K562 (cell line): ENCODE data around the gene PYM1. TPM values are rescaled to one million over a fixed set of nuclear protein-coding genes. Genes with fewer than 3 reads are reported as not detected.

Experiments
- ELF4 ChIP-seq: fragments of 450-650 bp; formaldehyde crosslinking; IDR thresholded peaks from 2 replicates; pipeline ENCODE4 v1.4.0; 2022; ENCODE audit warnings: missing genetic modification characterization
- MTA2 ChIP-seq: fragments of 450-650 bp; IDR thresholded peaks from 2 replicates; pipeline ENCODE4 v1.6.1; 2016; ENCODE audit warnings: low read depth
- NFATC3 ChIP-seq: fragments of 450-650 bp; IDR thresholded peaks from 2 replicates; pipeline ENCODE4 v1.6.1; 2017; ENCODE audit warnings: mild to moderate bottlenecking
- NFXL1 ChIP-seq: fragments of 450-650 bp; formaldehyde crosslinking; IDR thresholded peaks from 2 replicates; pipeline ENCODE4 v1.4.0; 2021; ENCODE audit warnings: mild to moderate bottlenecking
- PHF8 ChIP-seq: fragments of 200-600 bp; sonication (generic); IDR thresholded peaks from 2 replicates; pipeline ENCODE4 v1.6.1; 2012; ENCODE audit warnings: mixed run types, mild to moderate bottlenecking, inconsistent platforms, low read length, moderate library complexity, borderline replicate concordance
- REST ChIP-seq, 2 experiments: fragments of 450-650 bp; formaldehyde crosslinking in 1 of 2; IDR thresholded peaks; 2 replicates each; pipeline versions ENCODE4 v1.4.0 to v1.6.1; 2014 to 2020; ENCODE audit warnings: mild to moderate bottlenecking in 2 of 2, borderline replicate concordance in 1 of 2, low read depth in 1 of 2
- ZBTB11 ChIP-seq, 3 experiments: fragments of 200-800 bp in 1 of 3; fragments of 250-450 bp in 1 of 3; fragments of 450-650 bp in 1 of 3; sonication (Bioruptor Pico) in 1 of 3; sonication (Bioruptor generic) in 1 of 3; formaldehyde crosslinking in 1 of 3; IDR thresholded peaks; 2 replicates each; pipeline versions ENCODE4 v1.6.1 to v1.8.0; 2016 to 2022; ENCODE audit warnings: mild to moderate bottlenecking in 2 of 3, missing genetic modification characterization in 2 of 3, missing compliant biosample characterization in 1 of 3, moderate library complexity in 1 of 3
- ZNF3 ChIP-seq: fragments of 250-450 bp; sonication (Bioruptor Pico); IDR thresholded peaks from 2 replicates; pipeline ENCODE4 v1.5.0; 2021; ENCODE audit warnings: mild to moderate bottlenecking, moderate library complexity
- polyA plus RNA-seq, 8 experiments: library from polyadenylated mRNA; depleted of rRNA in 4 of 8; stranded (reverse) in 5 of 8; unstranded in 3 of 8; fragments of >200 nt; fragmentation: Nextera tagmentation in 2 of 8; fragmentation: Illumina TruSeq in 1 of 8; extraction: Ambion mirVana in 2 of 8; extraction: Trizol in 1 of 8; gene quantifications; 2 replicates each; pipeline versions ENCODE4 v1.2.1 to v1.2.3, GENCODE V29; 2011 to 2014; ENCODE audit warnings: inconsistent platforms in 1 of 8, missing spikeins in 1 of 8
- total RNA-seq, 7 experiments: library from RNA; depleted of rRNA in 6 of 7; stranded (reverse); fragments of >200 nt in 6 of 7; fragmentation: Illumina TruSeq in 2 of 7; extraction: Trizol in 2 of 7; gene quantifications; 2 replicates each; pipeline versions ENCODE4 v1.2.1 to v1.2.3, GENCODE V29; 2011 to 2021; ENCODE audit warnings: low replicate concordance in 1 of 7
- TF ChIP-seq, protein P1 (sequence below): sonication (generic); formaldehyde crosslinking; IDR thresholded peaks from 2 replicates; pipeline ENCODE4 v1.8.0; 2022; ENCODE audit warnings: missing genetic modification reagents, mild to moderate bottlenecking, borderline replicate concordance

Gene PYM1
- total and polyA plus RNA-seq, 9 of the 15 experiments (the other 6 are each of a cell fraction or from before 2014, with no cell fraction given) = 29.0 to 51.3 (median 34.1) TPM

GRCh38 chr12:55925870-55926737 is 1.6 kb downstream of the PYM1 start (continued):
- TF ChIP-seq REST (IDR thresholded peaks at IDR 0.05; ENCODE audit: borderline replicate concordance) = no peak
- no peak for TF ChIP-seq REST (CRISPR knock-in tag; IDR thresholded peaks at IDR 0.05; ENCODE audit: low read depth)
- TF ChIP-seq ZNF3 = no peak
- no peak for TF ChIP-seq PHF8
- TF ChIP-seq ELF4 (CRISPR knock-in tag) = 0 out of 2 replicates have a peak, but pooled peaks have one; percentile 19
- TF ChIP-seq NFXL1 (CRISPR knock-in tag) = no peak
- TF ChIP-seq, protein P1, sequence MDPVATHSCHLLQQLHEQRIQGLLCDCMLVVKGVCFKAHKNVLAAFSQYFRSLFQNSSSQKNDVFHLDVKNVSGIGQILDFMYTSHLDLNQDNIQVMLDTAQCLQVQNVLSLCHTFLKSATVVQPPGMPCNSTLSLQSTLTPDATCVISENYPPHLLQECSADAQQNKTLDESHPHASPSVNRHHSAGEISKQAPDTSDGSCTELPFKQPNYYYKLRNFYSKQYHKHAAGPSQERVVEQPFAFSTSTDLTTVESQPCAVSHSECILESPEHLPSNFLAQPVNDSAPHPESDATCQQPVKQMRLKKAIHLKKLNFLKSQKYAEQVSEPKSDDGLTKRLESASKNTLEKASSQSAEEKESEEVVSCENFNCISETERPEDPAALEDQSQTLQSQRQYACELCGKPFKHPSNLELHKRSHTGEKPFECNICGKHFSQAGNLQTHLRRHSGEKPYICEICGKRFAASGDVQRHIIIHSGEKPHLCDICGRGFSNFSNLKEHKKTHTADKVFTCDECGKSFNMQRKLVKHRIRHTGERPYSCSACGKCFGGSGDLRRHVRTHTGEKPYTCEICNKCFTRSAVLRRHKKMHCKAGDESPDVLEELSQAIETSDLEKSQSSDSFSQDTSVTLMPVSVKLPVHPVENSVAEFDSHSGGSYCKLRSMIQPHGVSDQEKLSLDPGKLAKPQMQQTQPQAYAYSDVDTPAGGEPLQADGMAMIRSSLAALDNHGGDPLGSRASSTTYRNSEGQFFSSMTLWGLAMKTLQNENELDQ (CRISPR knock-in tag) = 0 out of 2 replicates have a peak, but pooled peaks have one; percentile 72
- no peak for TF ChIP-seq NFATC3
- TF ChIP-seq MTA2 = no peak
- TF ChIP-seq ZBTB11 (CRISPR knock-in tag; IDR thresholded peaks at IDR 0.05) = no peak
